GM21825 (cell line): ENCODE results near the gene SHC2.
"Not testable (repeated sequence)": the region's sequence is repeated elsewhere in the genome, so short reads cannot be mapped to it uniquely, and the experiment has no call there.

Source experiments
- ATAC-seq: cut with Tn5 transposase; IDR thresholded peaks from one replicate; pipeline ENCODE4 v1.9.1; 2021; ENCODE audit warnings: mild to moderate bottlenecking, moderate library complexity; ENCODE audit not compliant: unreplicated experiment

SHC2 gene

DNA sequence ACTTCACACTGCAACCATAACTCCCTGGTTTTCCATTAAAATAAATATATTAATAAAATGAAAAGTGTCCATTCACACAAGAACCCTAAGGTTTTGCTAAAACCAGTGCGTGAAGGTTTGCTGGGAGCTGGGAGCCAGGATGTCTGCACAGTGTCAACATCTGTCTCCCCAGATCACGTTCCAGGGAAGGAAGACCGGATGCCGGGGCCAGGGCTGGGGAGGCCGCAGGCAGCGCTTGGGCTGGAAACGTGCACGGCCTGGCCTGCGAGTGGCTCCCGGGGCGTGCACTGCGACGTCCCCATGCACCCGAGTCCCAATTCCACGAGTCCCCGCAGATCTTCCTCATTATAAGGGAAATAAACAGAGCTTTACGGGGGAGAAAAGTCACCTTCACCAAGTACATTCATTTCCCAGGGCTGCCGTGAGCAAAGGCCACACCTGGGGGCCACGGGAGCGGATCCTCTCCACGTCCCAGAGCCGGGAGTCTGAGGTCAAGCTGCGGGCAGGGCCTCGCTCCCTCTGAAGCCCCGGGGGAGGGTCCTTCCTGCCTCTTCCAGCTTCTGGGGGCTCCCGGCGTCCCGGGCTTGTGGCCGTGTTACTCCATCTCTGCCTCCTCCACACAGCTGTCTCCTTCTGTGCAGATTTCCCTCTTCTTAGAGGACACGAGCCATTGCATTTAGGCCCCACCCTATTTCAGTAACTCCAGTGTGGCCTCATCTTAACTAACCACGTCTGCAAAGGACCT lies 12.8 kb downstream of the SHC2 start:
- ATAC-seq = no peak

DNA sequence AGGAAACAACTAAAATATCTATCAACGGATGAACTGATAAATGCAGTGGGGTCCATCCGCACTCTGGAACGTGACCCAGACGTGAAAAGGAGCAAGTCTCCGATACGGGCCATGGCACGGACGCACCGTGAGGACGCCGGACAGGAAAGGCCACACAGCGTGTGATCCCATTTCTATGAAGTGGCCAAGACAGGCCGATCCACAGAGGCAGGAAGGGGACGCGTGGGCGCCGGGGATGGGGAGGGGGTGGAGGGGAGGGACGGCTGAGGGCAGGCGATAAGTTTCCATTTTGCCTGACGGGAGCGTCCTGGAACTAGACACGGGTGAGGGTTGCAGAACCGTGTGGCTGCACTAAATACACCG lies 13.8 kb downstream of the SHC2 start:
- ATAC-seq = no peak

DNA sequence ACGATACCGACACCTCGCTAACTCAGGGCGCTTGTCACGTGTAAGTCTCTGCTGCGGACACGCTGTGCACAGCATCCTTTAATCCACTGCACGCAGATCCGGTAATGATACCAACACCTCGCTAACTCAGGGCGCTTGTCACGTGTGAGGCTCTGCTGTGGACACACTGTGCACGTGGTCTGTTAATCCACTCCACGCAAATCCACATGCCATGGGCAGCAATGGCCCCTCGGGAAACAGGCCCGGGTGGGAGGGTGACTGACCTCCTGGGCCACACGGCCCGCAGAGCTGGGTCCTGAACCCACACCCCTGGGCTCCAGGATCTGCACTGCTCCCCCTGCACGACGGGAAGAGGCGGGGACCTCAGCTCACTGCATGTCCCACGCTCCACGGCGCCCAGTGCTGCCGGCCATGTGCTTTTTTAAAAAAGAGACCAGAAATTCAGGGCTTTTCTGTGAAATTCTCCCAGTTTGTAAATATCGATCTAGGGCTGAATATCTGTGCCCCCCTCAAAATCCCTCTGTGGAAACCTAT lies 16.1 kb downstream of the SHC2 start:
- ATAC-seq = no peak

GRCh38 chr19:443005-443404 lies 17.8 kb downstream of the SHC2 start:
- no peak for ATAC-seq

DNA sequence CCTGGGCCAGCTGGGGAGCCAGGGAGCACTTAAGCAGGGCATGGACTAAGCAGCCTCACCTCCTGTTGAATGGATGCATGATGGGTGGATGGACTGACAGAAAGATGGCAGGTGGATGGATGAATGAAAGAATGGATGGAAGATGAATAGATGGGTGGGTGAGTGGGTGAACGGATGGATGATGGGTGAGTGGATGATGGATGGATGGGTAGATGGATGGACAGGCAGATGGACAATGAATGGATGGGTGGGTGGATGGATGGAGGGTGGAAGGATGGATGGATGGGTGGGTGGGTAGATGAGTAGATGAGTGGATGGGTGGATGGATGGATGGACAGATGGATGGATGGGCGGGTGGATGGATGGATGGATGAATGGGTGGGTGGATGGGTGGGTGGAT lies 18.7 kb downstream of the SHC2 start:
- ATAC-seq = no peak

DNA sequence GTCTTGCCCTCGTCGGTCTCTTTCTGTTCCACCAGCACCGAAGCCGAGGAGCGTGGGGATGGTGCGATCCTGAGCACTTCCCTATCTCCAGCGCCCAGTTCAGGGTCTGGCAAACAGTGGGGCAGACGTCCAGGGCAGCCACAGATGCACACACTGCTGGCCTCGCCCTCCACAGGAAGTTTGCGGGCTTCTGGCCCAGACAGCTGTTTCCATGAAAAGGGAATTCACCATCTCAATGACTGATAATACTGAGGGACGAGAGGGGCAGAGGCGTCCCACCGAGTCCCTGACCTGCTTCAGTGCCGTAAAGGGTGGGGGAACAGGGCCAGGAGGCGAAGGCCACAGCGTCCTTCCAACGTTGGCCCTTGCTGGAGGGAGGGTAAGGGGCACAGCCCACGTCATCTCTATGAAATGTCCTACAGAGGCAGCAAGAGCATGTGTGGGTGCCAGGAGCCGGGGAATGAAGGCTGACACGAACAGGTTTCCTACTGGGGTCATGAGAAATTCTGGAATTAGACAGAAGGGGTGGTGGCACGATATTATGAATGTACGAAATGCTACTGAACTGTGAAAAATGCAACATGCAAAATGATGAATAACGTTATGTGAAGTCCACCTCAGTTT lies 19.5 kb downstream of the SHC2 start:
- no peak for ATAC-seq

- no peak for ATAC-seq
Observed at GRCh38 chr19:440391-441212, 20.2 kb downstream of the SHC2 start.

DNA sequence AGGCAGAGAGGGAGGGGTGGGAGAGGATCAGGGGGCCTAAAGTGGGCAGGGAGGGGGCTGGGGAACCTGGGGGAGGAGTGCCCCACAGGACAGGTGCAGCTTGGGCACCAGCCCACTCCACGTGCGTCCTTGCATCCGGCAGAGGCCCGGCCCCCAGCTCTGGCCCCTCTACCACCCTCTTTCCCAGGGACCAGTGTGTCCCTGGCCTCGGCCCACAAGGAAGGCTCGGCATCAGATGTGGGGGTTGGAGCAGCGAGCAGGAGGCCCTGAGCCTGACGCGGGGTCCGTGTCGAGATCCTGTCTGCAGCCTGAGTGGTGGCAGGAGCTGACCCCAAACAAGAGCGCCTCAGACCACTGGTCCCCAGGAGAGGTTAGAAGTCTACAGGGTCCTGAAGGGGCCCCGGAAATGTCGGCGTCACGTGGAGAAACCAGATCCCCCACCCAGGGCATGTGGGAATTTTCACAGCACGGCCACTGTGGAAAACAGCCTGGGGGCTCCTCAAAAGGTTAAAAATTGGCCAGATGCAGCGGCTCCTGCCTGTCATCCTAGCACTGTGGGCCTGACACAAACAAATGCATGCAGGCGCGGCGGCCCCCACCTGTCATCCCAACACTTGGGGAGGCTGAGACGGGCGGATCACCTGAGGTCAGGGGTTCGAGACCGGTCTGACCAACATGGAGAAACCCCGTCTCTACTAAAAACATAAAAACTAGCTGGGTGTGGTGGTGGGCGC lies 21.5 kb downstream of the SHC2 start:
- ATAC-seq = no peak

- ATAC-seq = no peak
Observed at GRCh38 chr19:438416-438958, 22.3 kb downstream of the SHC2 start.

- no peak for ATAC-seq
Observed at GRCh38 chr19:437041-437440, 23.8 kb downstream of the SHC2 start.

DNA sequence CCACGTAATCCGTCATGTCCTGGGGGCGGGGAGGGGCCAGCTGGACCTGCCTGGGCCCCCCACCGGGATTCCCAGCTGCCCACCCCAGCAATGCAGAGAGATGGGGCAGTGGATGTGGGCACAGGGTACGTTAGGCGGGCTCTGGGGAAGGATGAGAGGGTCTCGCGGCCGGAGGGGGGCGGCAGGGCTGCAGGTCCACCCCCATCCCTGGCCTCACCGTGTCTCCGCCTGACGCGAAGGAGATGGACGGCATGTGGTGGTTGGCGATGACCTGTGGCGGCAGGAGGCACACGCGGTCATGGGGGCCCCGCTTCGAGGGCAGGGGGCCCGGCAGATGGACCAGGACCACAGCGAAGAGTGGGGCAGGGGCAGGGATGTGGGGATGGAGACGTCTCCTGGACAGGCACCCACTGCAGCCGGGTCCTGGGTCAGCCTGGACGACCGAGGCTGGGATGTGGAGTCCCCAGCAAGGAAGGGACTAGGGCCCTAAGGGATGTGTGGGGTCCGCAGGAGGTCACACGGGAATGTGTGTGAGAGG lies 24.4 kb downstream of the SHC2 start:
- ATAC-seq = no peak

GRCh38 chr19:435707-436412 lies 25.0 kb downstream of the SHC2 start:
- no peak for ATAC-seq

GRCh38 chr19:435056-435706 lies 25.7 kb downstream of the SHC2 start:
- no peak for ATAC-seq

- ATAC-seq = no peak
Observed at GRCh38 chr19:434152-434960, 26.5 kb downstream of the SHC2 start.

- no peak for ATAC-seq
Observed at GRCh38 chr19:430701-431100, 30.1 kb downstream of the SHC2 start.

DNA sequence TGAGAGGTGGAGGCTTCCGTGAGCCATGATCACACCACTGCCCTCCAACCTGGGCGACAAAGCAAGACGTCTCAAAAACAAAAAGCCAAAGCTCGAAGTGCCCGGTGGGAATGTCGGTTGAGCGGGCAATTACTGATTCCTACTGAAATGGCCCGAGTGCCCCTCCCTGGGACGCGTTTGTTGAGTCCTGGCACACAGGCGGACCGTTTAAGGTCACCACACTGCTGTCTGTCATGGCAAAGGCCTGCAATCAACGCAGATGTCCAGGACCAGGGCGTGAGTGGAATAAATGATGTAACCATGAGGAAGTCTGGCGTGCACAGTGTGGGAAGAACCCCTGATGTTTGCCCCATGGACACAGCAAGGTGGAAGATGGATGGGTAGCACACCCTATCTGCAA lies 32.7 kb downstream of the SHC2 start:
- no peak for ATAC-seq

DNA sequence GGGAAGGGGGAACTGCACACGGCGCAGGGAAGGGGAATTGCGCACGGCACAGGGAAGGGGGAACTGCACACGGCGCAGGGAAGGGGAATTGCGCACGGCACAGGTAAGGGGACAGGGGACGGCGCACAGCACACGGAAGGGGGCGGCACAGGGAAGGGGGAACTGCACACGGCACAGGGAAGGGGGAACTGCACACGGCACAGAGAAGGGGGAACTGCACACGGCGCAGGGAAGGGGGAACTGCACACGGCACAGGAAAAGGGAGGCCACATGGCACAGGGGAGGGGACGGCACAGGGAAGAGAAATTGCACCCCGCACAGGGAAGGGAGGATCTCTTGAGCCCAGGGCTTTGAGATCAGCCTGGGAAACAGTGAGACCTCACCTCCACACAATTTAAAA lies 33.2 kb downstream of the SHC2 start:
- not testable (repeated sequence) for ATAC-seq

GRCh38 chr19:426725-427445 lies 33.9 kb downstream of the SHC2 start:
- ATAC-seq = no peak
